ENCODE data around the gene SPAG6. TPM values are rescaled to one million over a fixed set of nuclear protein-coding genes. Genes with fewer than 3 reads are reported as not detected.

Gene SPAG6
- total RNA-seq, 1 experiment from 2014 or later: not detected

DNA sequence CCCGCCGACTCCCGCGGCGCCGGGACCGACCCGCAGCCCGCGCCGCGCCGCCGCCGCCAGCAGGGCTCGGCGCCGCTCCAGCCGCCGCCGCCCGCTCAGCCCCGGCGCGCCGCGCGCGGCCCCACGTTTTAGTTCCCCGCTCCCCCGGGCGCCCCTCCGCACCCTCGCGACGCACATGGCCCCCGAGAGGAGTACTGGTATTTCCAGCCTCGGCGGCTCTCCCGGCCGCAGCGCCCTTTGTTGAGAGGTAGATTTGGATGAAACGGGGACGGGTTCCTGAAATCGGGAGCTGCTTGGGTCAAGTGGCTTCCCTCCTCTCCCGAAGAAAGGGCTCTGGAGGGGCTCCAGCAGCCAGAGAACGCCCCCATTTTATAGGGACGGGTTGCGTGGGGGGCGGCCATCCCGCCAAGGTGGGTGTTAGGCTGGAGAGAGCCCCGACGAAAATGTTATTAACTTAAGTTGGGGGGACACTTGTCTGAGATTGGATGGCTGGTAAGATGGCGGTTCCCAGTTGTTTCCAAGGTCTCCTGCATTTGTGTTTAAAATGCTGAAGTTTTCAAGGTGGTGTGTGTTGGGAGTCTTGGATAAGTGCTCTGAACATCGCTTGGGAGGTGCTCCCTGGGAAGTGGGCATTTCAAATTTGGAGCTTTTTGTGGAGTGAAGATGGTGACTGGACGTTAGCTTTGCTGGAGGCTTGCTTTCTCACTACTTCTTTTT lies 23.2 kb upstream of the SPAG6 start:
- peak; percentile 16 for DNase-seq (ENCODE audit: low spot score)

DNA sequence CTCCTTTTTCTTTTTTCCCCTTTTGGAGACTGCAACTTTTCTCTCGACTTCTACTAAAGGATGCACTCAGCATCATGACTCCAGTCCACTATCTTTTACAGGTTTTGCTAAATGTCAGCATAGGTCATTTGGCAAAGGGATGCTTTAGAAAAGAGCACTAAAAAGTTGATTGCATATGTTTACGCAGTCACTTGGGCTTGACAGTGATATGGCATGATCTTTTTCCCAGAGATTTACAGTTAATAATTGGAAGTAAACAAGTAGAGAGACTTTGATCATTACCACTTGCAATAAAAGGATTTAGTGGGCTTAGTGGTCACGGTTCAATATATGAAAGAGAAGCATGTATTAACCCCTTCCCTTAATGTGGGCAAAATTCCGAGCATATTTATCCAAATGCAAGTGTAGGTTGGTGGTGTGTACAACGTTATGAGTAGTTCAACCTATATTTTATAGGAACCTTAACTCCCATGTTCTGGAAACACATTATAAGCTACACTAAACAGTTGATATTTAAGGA lies 22.6 kb upstream of the SPAG6 start:
- DNase-seq (ENCODE audit: low spot score): no peak

DNA sequence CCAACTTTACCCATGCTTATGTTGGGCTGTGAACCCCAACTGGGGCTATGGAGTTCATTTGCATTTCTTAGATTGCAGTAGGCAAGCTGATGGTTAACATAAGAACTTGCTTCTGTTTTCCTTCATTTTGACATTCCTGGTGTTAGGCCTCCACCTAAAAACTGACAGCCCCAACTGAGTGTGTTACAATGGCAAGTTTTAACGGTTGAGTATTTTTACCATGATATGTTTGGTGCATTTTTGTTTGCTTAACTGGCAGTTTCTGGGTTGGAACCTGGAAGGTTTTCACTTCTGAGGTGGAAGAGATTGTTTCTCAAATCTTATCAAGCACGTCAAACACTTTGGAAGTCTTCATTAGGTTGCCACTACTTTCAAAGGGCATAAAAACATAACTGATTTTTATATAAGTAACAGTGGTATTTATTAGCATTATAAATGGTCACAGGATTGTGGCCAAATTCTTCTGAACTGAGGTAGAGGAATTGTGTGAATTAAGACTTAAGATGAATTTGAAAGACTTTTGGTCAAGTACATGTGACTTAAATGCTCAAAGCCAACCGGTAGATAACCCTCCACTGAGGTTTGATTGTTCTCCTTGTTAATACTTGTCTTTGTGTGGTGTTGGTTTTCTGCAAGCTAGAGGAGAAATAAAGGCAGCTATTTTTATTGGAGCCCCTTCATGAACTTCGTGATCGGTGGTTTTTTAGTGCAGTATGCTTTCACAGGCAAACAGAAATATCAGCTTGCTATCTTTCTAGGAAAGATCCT lies 21.6 kb upstream of the SPAG6 start:
- no peak for DNase-seq (ENCODE audit: low spot score)

DNA sequence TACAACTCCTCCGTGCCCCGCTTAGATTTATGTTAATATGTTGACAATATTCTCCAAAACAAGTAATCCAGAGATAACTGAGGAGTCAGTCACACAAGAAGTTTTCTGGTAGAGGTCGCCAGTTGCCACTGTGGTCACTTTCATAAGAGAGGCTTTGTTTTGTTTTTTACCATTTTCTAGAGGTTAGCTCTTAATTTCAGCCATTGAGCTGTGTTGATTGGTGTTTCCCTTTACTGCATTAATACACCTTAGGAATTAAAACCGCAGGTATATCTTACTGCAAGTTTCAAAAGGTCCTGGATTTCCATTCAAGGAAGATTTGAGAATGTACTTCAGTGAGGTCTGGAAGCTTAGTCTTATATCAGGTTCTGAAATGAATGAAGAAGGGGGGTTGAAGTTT lies 20.9 kb upstream of the SPAG6 start:
- DNase-seq (ENCODE audit: low spot score): no peak

DNA sequence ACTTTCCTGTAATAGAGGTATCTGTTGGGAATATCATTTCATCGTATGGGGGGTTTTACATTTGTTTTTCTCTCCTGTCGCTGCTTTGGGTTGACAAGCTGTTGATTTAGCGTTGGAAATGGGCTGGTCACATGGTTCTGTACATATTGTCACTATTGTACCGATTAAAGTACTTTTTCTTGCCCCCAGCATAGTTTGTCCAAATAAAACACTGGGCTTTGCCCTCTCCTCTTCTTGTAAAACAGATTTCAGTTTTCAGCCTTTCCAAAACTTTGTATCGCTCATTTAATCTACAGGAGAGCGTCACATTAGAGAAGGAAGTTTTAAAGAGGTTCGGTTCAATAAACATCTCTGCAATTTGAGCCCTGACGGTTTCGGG lies 20.4 kb upstream of the SPAG6 start:
- no peak for DNase-seq (ENCODE audit: low spot score)

DNA sequence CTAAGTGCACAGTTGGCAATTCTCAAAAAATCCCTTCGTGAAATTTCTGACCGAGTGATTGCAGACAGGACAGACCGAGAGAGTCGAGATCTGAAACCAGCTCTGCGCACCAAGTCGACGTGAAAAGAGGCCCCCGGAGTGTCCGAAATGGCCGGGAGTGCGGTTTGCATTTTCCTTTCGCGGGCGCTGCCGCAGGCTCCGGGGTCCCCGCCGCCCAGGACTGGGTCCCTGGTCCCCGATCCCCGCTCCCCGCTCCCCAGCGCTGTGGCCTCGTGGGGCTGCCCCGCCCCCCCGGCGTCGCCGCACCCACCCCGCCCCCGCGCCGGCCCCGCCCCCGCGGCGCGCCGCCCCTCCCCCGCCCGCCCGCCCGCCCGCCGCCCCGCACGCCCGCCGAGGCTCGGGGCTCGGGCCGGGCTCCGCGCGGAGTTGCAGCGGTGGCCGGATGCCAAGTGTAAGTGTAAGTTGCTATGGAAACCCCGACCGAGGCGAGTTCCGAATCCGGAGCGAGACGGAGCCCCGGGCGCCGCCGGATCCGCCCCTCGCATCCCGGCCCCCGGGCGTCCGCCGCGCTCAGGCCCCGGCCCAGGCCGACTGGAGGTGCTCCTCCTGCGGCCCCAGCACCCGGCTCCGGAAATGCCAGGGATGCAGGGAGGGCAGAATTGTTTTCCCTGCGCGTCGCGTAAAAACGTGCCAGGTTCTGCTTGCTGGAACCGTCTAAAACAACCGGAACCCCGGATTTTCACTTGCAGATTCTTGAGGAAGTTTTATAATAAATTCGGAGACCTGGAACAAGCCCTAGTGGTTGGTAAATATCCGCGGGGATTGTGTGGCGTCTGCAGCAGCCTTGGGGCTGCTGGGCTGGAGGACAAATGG lies 19.8 kb upstream of the SPAG6 start:
- DNase-seq (ENCODE audit: low spot score): peak; percentile 40

DNA sequence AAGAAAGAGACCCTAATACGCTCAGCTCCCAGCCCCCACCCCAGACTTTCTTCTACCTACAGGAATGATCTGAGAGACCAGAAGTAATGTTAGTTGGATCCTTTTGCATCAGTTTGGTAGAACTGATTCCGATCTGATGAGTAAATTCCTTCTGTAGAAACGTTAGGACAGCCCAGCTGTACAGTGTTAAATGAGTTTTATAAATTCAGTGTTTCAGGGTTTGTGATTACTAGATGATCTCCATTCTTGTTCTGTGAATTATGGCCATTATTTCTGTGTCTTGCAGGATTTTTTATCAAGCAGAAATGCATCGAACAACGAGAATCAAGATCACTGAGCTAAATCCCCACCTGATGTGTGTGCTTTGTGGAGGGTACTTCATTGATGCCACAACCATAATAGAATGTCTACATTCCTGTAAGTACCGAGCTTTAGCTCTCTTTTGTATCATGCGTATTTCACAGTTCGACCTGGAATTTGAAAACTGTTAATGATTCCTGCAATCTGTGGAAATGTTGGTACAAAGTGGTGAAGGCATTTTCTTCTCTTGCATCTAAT lies 19.1 kb upstream of the SPAG6 start:
- peak; percentile 21 for DNase-seq (ENCODE audit: low spot score)

DNA sequence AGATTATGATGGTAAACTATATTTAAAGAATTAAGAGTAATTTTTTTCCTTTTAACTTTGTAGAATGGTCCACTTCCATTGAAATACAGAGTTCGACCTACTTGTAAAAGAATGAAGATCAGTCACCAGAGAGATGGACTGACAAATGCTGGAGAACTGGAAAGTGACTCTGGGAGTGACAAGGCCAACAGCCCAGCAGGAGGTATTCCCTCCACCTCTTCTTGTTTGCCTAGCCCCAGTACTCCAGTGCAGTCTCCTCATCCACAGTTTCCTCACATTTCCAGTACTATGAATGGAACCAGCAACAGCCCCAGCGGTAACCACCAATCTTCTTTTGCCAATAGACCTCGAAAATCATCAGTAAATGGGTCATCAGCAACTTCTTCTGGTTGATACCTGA lies 16.1 kb upstream of the SPAG6 start:
- no peak for DNase-seq (ENCODE audit: low spot score)

DNA sequence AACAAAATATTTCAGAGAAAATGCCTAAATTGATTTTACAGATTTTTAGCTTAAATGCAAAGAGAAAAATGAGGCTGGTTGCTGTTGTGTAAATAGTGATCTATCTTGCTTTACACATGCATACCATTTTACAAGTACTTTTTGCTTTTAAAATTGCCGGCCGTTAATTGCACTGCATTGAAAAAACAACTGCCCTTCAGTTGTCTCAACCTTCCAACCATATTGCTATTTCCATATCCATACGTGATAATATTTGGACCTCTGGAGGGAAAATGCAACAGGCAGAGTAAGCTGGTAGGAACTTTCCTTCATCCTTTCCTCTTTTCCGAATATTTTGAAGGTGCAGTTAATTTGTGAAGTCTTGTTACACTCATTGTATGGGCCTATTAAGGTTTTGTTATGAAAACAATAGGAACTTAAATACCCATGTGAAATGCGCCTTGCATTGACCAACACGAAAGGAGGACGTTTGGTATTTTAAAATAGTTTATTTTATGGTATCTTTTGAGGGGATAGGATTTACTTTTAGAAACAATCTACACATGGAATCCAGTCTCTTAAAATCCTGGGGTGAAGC lies 13.1 kb upstream of the SPAG6 start:
- no peak for DNase-seq (ENCODE audit: low spot score)

DNA sequence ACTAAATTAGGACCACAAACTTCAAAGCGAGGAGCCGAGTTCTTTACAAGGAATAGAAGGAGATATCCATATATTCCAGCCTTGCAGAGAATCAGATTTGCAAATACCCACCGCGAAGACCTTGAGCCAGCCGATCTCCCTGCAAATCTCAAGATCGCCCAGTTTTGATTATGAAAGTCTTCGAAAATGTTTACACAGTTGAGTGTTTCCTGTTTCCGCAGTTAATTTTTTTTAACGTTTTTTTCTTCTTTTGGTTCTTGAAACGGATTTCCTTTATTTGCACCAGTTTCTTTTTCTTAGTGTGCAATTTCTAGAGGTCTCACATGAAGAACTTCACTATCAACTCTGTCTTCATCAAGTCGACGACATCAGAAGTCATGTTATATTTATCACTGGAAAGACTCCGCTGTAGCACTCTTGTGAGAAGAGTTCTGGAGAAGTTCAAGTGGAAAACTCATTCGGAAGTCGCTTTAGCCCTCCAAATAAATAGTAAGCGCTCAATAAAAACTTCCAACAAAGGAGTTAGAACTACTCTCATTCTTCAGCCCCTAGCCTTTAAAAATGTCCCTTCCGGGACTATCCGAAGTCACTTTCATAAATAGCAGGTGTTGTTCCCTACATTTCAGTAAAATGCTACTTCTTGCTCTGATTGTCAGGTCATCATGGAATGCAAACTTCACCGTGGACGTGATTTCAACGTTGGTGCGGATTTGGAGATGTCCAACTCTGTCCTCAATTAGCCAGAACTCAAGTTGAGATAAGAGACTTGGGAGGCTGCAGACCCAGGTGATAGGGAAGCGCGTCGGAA lies 11.9 kb upstream of the SPAG6 start:
- DNase-seq (ENCODE audit: low spot score): no peak

DNA sequence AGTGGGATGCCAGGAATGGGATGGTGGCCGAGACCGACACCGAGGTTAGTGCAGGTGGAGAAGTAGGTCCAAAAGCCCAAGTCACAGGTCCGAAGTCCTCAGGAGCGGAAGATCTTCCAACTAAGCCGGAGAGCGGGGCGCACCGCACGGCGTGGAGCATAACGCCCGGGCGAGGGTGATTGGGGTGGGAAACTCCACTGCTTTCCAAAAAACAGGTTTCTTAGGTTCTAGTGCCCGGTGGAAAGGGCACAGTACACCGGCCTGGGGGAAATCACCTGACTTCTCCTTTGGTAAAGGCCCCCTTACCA lies 11.4 kb upstream of the SPAG6 start:
- DNase-seq (ENCODE audit: low spot score): no peak

DNA sequence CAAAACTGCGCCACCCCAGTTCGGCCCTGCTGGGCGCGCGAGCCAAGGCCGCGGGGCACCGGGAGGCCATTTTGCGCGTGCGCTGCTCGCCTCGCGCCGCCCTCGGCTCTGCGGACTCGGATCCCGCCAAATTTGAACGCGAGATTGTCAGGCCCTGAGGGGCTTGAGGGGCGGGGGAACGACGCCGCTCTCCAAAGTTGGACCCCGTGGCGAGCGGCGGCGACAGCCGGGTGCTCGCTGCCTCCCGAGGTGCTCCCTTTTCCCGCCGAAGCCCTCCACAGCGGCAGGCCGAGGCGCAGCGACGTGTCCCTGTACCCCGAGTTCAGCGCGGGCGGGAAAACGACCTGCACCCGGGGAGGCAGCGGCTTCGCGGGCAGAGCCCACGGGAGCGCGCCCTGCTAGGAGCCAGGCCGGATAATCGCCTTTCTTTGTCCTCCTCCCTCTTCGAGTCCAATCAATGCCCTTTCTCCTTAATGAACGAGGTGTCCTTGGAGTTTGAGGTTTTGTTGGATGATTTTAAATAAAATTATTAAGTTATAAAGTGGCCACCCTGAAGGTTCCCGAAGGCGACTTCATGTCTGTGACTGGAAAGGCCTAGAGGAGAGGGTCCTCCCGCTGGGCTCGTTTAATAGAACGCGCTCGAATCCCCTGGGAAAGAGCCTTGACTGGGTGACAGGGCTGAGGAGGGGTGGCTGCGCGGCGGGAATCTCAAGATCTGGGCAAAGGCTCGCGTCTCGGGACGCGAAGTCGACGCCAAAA lies 10.7 kb upstream of the SPAG6 start:
- no peak for DNase-seq (ENCODE audit: low spot score)

DNA sequence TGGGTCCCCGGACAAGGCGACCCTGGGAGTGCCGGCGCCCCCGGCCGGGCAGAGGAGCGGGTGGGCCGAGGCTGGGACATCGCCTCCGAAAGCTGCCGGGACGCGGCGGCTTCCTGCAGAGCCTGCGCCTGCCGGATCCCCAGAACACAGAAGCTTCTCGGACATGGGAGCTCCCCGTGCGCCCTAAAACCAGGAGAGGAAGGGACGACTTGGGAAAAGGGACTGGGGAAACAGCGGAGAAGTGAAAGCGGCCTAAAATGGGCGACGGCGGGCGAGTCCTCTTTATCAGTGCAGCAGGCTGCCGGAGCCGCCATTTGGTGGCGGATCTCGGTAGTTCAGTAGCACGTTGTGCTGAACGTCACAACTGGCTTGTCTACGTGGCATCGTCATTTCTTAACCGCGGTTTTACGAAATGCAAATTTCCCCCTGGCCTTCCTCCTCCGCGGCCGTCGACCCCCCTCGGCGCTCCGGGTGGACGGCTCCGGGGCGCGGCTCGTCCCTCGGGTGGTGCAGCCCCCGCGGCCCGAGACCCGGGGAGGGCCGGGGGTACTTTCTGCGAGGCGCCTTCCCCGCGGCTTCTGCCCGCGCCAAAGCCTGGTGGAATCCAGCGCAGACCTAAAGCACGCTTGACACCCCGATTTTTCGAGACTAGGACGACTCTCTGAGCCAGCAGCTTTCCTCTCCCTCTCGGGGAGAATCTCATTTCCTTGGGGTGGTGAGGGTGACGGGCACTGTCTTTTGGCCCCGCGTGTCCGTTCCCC lies 9.9 kb upstream of the SPAG6 start:
- no peak for DNase-seq (ENCODE audit: low spot score)

DNA sequence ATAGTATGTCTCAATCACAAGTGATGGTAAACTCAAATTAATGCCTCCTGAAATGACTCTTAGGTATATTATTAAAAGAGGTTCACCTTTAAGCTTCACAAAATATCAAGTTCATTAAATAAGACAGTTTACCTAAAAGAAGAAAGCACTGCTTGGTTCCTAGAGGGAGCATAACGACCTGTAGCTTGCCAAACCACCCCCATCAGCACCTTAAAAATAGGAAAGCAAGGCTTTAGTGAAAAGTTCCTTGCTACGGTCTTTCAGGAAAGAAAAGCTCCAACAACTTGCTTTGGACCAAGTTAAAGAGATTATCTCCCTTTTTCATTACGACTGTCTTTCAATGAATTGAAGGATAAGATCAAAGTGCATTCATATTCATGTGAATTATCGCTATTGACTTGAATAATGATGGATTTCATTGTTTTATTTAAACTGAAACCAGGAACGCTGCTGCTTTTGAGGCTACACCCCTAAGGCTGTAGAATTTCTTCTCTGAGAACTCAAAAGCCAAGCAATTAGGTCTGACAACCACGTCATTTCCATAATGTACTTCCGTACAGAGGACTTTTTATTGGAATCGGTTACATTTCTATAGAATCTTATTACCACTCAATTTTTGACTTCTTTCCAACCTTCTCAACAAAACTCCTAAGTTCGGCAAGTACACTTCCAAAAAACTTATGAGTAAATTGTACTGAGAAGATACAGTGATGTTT lies 7.0 kb upstream of the SPAG6 start:
- DNase-seq (ENCODE audit: low spot score): no peak

DNA sequence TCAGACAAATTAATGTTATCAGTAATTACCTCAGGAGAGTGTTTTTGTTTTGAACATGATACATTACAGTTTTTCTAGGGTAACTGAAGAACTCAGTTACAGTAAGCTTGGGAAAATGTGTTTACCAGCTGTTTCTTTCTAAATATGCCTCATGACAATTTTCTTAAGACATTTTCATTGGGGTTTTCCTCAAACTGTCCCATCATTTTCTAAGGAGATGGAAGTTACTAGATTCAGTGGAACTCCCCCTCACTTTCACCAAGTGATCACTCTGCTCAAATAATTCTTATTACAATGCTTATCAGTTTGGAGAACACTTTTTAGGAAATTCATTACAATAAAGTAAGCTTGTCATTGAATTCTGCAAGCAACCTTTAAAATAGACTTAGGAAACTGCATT lies 6.4 kb upstream of the SPAG6 start:
- DNase-seq (ENCODE audit: low spot score): no peak

DNA sequence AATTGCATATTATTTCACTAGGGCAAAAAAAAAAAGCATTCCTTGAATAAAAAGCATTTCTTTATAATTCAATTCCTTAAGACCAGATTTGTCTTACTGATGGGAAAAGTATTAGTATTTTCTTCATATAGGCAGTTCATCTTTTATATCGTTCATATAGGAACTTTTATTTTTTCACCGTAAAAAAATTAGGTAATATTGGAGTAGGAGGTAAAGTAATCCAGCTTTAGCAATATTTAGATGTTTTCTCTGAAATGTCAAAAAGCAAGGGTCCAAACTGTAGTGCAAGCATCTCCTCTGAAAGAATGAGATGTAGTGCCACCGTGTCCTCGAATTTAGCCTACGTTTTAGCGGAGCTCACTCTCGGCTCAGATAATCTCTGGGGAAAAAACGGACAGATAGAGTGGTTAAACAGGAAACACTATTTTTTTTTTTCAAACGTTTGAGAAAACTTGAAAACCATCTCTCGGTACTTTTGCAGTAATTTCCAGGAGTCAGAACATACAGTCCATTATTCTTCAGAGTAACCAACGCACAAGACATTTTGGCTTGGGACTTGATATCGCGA lies 5.5 kb upstream of the SPAG6 start:
- DNase-seq (ENCODE audit: low spot score): no peak

DNA sequence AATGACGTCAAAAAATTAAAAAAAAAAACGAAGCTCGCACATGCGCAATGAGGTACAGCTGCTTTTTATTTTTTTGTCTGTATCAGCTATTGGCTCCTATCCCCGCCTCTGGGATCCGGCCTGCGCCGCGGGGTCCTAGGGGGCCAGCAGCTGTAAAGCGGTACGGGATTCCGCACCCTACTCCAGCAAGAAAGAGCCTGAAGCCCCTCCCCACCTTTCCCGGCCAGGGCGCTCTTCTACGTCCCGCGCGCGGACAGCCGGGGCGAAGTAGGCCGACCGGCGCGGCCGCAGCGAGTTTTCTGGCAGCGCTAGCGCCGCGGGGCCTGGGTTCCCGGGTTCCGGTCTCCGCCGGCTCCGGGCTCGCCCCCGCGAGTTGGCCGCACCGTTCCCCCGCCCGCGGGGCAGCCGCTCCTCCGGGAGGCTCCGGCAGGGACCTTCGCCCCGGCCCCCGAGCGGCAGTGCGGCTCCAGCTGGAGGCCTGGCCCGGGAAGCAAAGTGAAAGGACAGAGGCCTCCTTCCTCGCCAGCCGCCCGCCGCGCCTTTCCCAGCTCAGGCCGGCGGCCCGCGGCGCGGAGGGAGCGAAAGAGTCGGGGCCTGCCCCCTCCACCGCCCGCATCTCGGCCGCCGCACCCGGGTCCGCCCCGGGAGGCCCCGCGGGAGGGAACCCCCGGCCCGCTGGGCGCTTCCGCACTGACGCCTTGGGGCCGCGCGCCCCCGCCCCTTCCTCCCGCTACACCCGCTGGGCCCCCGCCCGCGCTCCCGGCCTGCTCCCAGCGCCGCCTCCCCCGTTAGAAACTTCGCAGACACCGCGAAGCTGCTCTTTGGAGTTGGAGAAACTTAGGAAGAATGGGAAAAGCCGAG lies 4.7 kb upstream of the SPAG6 start:
- peak; percentile 75 for DNase-seq (ENCODE audit: low spot score)
